Measurements from ENCODE around the gene LCN2.
A peak's percentile ranks its signal among the peaks of the same experiment; 100 is the strongest.

Gene LCN2

GRCh38 chr9:128151309-128152132 lies 2.3 kb downstream of the LCN2 start:
- no peak for DNase-seq (ENCODE audit: low read depth, low spot score)
- Histone ChIP-seq H3K36me3 (ENCODE audit: insufficient read depth, low read length) (no peaks in the 10 kb centered on the region), H3K9me3 (ENCODE audit: low read depth, low read length) (no peaks in the 10 kb centered on the region), H3K27ac (no peak overlapping the region), H3K9ac (ENCODE audit: insufficient read length) (no peak overlapping the region), H3K4me3 (no peak overlapping the region)
- TF ChIP-seq POLR2AphosphoS5 (IDR thresholded peaks at IDR 0.05; ENCODE audit: borderline replicate concordance, low read depth, low read length) (no peak), EZH2 (IDR thresholded peaks at IDR 0.05) (no peak), FOXP2 (optimal IDR thresholded peaks at IDR 0.05; ENCODE audit: control extremely low read depth, extremely low read length, insufficient read depth) (no peak)

GRCh38 chr9:128152133-128153059 lies 3.1 kb downstream of the LCN2 start:
- Histone ChIP-seq H3K27ac (no peak overlapping the region), H3K36me3 (ENCODE audit: insufficient read depth, low read length) (no peaks in the 10 kb centered on the region), H3K9ac (ENCODE audit: insufficient read length) (no peak overlapping the region), H3K4me3 (no peak overlapping the region), H3K9me3 (ENCODE audit: low read depth, low read length) (no peaks in the 10 kb centered on the region)
- TF ChIP-seq POLR2AphosphoS5 (IDR thresholded peaks at IDR 0.05; ENCODE audit: borderline replicate concordance, low read depth, low read length) (no peak), EZH2 (IDR thresholded peaks at IDR 0.05) (no peak), FOXP2 (optimal IDR thresholded peaks at IDR 0.05; ENCODE audit: control extremely low read depth, extremely low read length, insufficient read depth) (no peak)
- DNase-seq (ENCODE audit: low read depth, low spot score) = no peak

GRCh38 chr9:128153060-128153946 lies 4.0 kb downstream of the LCN2 start:
- no peak for DNase-seq (ENCODE audit: low read depth, low spot score)
- H3K27ac ChIP-seq = no peak overlapping the region
- no peak overlapping the region for H3K9ac ChIP-seq (ENCODE audit: insufficient read length)
- no peaks in the 10 kb centered on the region for H3K9me3 ChIP-seq (ENCODE audit: low read depth, low read length)
- no peak overlapping the region for H3K4me3 ChIP-seq
- no peaks in the 10 kb centered on the region for H3K36me3 ChIP-seq (ENCODE audit: insufficient read depth, low read length)
- TF ChIP-seq FOXP2 (optimal IDR thresholded peaks at IDR 0.05; ENCODE audit: control extremely low read depth, extremely low read length, insufficient read depth) (no peak), EZH2 (IDR thresholded peaks at IDR 0.05) (no peak), POLR2AphosphoS5 (IDR thresholded peaks at IDR 0.05; ENCODE audit: borderline replicate concordance, low read depth, low read length) (no peak)

GRCh38 chr9:128153947-128154695 lies 4.9 kb downstream of the LCN2 start:
- no peak for TF ChIP-seq EZH2 (IDR thresholded peaks at IDR 0.05)
- TF ChIP-seq POLR2AphosphoS5 (IDR thresholded peaks at IDR 0.05; ENCODE audit: borderline replicate concordance, low read depth, low read length) = no peak
- TF ChIP-seq FOXP2 (optimal IDR thresholded peaks at IDR 0.05; ENCODE audit: control extremely low read depth, extremely low read length, insufficient read depth) = no peak
- Histone ChIP-seq H3K4me3 (no peak overlapping the region), H3K9me3 (ENCODE audit: low read depth, low read length) (no peaks in the 10 kb centered on the region), H3K27ac (no peak overlapping the region), H3K9ac (ENCODE audit: insufficient read length) (no peak overlapping the region), H3K36me3 (ENCODE audit: insufficient read depth, low read length) (no peaks in the 10 kb centered on the region)
- DNase-seq (ENCODE audit: low read depth, low spot score) = no peak

GRCh38 chr9:128155736-128156500 lies 6.7 kb downstream of the LCN2 start:
- no peak for TF ChIP-seq FOXP2 (optimal IDR thresholded peaks at IDR 0.05; ENCODE audit: control extremely low read depth, extremely low read length, insufficient read depth)
- no peak for TF ChIP-seq EZH2 (IDR thresholded peaks at IDR 0.05)
- TF ChIP-seq POLR2AphosphoS5 (IDR thresholded peaks at IDR 0.05; ENCODE audit: borderline replicate concordance, low read depth, low read length) = no peak
- DNase-seq (ENCODE audit: low read depth, low spot score) = no peak
- Histone ChIP-seq H3K27ac (no peak overlapping the region), H3K9me3 (ENCODE audit: low read depth, low read length) (no peaks in the 10 kb centered on the region), H3K9ac (ENCODE audit: insufficient read length) (no peak overlapping the region), H3K4me3 (no peak overlapping the region), H3K36me3 (ENCODE audit: insufficient read depth, low read length) (no peaks in the 10 kb centered on the region)

GRCh38 chr9:128159522-128159783 lies 10.2 kb downstream of the LCN2 start:
- H3K27ac ChIP-seq = peak overlapping the region; percentile 54

More at GRCh38 chr9:128159522-128159783, 10.2 kb downstream of the LCN2 start:
- Histone ChIP-seq H3K36me3 (ENCODE audit: insufficient read depth, low read length) (peaks cover 8% of the 10 kb centered on the region; the same call in 1 of the 2 replicates), H3K4me3 (peak overlapping the region; percentile 95), H3K9ac (ENCODE audit: insufficient read length) (peak overlapping the region; percentile 61), H3K9me3 (ENCODE audit: low read depth, low read length) (no peaks in the 10 kb centered on the region)
- no peak for TF ChIP-seq FOXP2 (optimal IDR thresholded peaks at IDR 0.05; ENCODE audit: control extremely low read depth, extremely low read length, insufficient read depth)
- no peak for TF ChIP-seq EZH2 (IDR thresholded peaks at IDR 0.05)
- no peak for TF ChIP-seq POLR2AphosphoS5 (IDR thresholded peaks at IDR 0.05; ENCODE audit: borderline replicate concordance, low read depth, low read length)
- DNase-seq (ENCODE audit: low read depth, low spot score) = no peak

Measured in SK-N-MC (cell line).